OCI-LY1 (cell line): ENCODE measurements around the gene CDRT4.
"Not testable (repeated sequence)": the region's sequence is repeated elsewhere in the genome, so short reads cannot be mapped to it uniquely, and the experiment has no call there.

Experiments
- H2AFZ ChIP-seq: fragments of 200-600 bp; sonication (generic), shearing (Covaris generic); 2 replicates; pipeline ENCODE4 v1.6.0; 2014; ENCODE audit warnings: antibody characterized with exemption, mild to moderate bottlenecking, low read length
- H3F3A ChIP-seq: fragments of 200-600 bp; sonication (generic), shearing (Covaris generic); 2 replicates; pipeline ENCODE4 v1.6.0; 2014; ENCODE audit warnings: mild to moderate bottlenecking, antibody characterized with exemption, low read length, moderate library complexity; ENCODE audit not compliant: insufficient read depth
- H3K27ac ChIP-seq: fragments of 200-600 bp; sonication (generic); 2 replicates; pipeline ENCODE4 v1.5.1; 2014; ENCODE audit warnings: low read length, mixed run types, mild to moderate bottlenecking, low read depth; ENCODE audit not compliant: poor library complexity, severe bottlenecking
- H3K27me3 ChIP-seq: fragments of 200-600 bp; sonication (generic); 2 replicates; pipeline ENCODE4 v1.6.0; 2014; ENCODE audit warnings: antibody characterized with exemption, mild to moderate bottlenecking, low read length, moderate library complexity; ENCODE audit not compliant: insufficient read depth
- H3K36me3 ChIP-seq: fragments of 200-600 bp; sonication (generic); 2 replicates; pipeline ENCODE4 v1.6.1; 2014; ENCODE audit warnings: mild to moderate bottlenecking, antibody characterized with exemption, low read length, moderate library complexity, mixed read lengths; ENCODE audit not compliant: insufficient read depth
- H3K4me1 ChIP-seq: fragments of 200-600 bp; sonication (generic); 2 replicates; pipeline ENCODE4 v1.5.1; 2014; ENCODE audit warnings: mild to moderate bottlenecking, low read length, moderate library complexity; ENCODE audit not compliant: insufficient read depth, severe bottlenecking
- H3K4me2 ChIP-seq: fragments of 200-600 bp; sonication (generic), shearing (Covaris generic); 2 replicates; pipeline ENCODE4 v1.6.1; 2014; ENCODE audit warnings: low read length
- H3K4me3 ChIP-seq: fragments of 200-600 bp; sonication (generic); 2 replicates; pipeline ENCODE4 v1.5.1; 2014; ENCODE audit warnings: low read length, low read depth, mild to moderate bottlenecking, mixed read lengths; ENCODE audit not compliant: poor library complexity, severe bottlenecking
- H3K79me2 ChIP-seq: fragments of 200-600 bp; shearing (Covaris generic); 2 replicates; pipeline ENCODE4 v1.6.1; 2016; ENCODE audit warnings: mixed run types, low read length, mixed read lengths; ENCODE audit not compliant: insufficient read depth
- H3K9ac ChIP-seq: fragments of 200-600 bp; sonication (generic), shearing (Covaris generic); 2 replicates; pipeline ENCODE4 v1.6.1; 2014; ENCODE audit warnings: mild to moderate bottlenecking, low read length, mixed read lengths
- H3K9me2 ChIP-seq: fragments of 200-600 bp; sonication (generic), shearing (Covaris generic); 2 replicates; pipeline ENCODE4 v1.6.1; 2014; ENCODE audit warnings: low read depth, mild to moderate bottlenecking, low read length, mixed read lengths
- H3K9me3 ChIP-seq: fragments of 200-600 bp; shearing (Covaris generic); 2 replicates; pipeline ENCODE4 v1.6.1; 2014; ENCODE audit warnings: low read length, mixed read lengths
- H4K20me1 ChIP-seq: fragments of 200-600 bp; sonication (generic), shearing (Covaris generic); 2 replicates; pipeline ENCODE4 v1.6.0; 2016; ENCODE audit warnings: mild to moderate bottlenecking, low read length; ENCODE audit not compliant: insufficient read depth
- EZH2 ChIP-seq: fragments of 200-600 bp; sonication (generic), shearing (Covaris generic); IDR thresholded peaks from 2 replicates; pipeline ENCODE4 v1.8.0; 2017; ENCODE audit warnings: borderline replicate concordance, mixed run types, mild to moderate bottlenecking, antibody characterized with exemption, low read length, moderate library complexity, mixed read lengths
- TF ChIP-seq, protein P1 (sequence below): fragments of 200-600 bp; sonication (generic), shearing (Covaris generic); IDR thresholded peaks from 2 replicates; pipeline ENCODE4 v1.5.1; 2017; ENCODE audit warnings: mild to moderate bottlenecking, antibody characterized with exemption, low read length, moderate library complexity, mixed read lengths

CDRT4 gene

DNA sequence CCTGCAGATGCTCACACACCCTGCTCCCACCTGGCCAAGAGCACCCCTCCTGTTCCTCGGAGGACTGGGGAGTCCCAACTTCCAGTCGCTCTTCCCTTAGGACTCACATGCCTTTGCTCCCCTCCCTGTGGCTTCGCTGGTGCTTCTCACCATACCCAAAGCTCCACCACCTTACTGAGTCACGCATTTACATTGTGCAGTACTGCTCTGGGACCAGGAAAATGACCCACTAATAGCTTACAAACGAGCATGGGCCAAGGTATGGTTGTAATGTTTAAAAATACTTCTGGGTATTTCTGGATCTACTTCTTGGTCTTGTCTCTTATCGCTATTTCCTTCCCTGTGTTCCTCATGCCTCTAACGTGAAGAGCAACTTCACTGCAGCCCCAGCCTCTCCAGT is 41.0 kb upstream of the CDRT4 start:
- Histone ChIP-seq H3K9me3 (no peaks in the 10 kb centered on the region), H3K4me1 (no peaks in the 10 kb centered on the region), H3K4me2 (no peak overlapping the region), H2AFZ (no peak overlapping the region), H3K4me3 (no peak overlapping the region), H3K36me3 (no peaks in the 10 kb centered on the region), H3K9me2 (no peaks in the 10 kb centered on the region), H3K79me2 (no peaks in the 10 kb centered on the region), H3K27me3 (no peaks in the 10 kb centered on the region), H3K9ac (no peak overlapping the region), H3F3A (no peaks in the 10 kb centered on the region; the same call in 1 of the 2 replicates), H3K27ac (no peak overlapping the region), H4K20me1 (no peaks in the 10 kb centered on the region)
- TF ChIP-seq EZH2, result no peak

DNA sequence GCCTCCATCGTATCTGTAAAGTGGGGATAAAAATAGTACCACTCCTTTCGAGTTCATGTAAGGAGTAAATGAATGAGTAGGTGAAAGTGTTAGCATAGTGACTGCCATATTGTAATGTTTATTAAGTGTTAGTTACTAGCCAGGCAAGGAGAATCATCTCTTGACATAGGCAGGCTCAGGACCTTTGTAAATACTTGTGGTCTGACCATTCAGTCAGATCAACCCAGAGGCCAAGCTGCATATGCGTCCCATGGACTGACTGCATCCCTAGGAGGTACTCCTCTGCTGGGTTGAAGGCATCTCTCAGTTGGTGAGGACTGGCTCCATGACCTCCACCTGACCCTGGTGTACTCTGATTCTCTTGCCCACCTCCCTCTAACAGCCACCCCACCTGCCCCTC is 40.5 kb upstream of the CDRT4 start:
- H2AFZ ChIP-seq, result no peak overlapping the region
- no peak for TF ChIP-seq EZH2
- TF ChIP-seq, protein P1, sequence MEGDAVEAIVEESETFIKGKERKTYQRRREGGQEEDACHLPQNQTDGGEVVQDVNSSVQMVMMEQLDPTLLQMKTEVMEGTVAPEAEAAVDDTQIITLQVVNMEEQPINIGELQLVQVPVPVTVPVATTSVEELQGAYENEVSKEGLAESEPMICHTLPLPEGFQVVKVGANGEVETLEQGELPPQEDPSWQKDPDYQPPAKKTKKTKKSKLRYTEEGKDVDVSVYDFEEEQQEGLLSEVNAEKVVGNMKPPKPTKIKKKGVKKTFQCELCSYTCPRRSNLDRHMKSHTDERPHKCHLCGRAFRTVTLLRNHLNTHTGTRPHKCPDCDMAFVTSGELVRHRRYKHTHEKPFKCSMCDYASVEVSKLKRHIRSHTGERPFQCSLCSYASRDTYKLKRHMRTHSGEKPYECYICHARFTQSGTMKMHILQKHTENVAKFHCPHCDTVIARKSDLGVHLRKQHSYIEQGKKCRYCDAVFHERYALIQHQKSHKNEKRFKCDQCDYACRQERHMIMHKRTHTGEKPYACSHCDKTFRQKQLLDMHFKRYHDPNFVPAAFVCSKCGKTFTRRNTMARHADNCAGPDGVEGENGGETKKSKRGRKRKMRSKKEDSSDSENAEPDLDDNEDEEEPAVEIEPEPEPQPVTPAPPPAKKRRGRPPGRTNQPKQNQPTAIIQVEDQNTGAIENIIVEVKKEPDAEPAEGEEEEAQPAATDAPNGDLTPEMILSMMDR, result no peak

DNA sequence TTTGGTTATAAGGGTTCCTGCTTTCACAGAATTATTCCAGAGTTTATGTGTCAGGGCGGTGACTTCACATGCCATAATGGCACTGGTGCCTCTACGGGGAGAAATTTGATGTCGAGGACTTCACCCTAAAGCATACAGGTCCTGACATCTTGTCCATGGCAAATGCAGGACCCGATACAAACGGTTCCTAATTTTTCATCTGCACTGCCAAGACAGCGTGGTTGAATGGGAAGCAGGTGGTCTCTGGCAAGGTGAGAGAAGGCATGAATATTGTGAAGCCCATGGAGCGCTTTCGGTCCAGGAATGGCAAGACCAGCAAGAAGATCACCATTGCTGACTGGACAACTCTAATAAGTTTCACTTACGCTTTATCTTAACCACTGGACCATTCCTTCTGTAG is 39.6 kb upstream of the CDRT4 start:
- no peaks in the 10 kb centered on the region for H4K20me1 ChIP-seq
- no peaks in the 10 kb centered on the region for H3K9me3 ChIP-seq
- no peak overlapping the region for H3K4me3 ChIP-seq
- H3K27ac ChIP-seq, result no peak overlapping the region
- no peaks in the 10 kb centered on the region for H3K36me3 ChIP-seq
- H3F3A ChIP-seq, result no peaks in the 10 kb centered on the region; the same call in 1 of the 2 replicates
- TF ChIP-seq, protein P1, result no peak
- TF ChIP-seq EZH2, result no peak
- no peak overlapping the region for H3K9ac ChIP-seq
- no peaks in the 10 kb centered on the region for H3K9me2 ChIP-seq
- no peak overlapping the region for H3K4me2 ChIP-seq
- no peaks in the 10 kb centered on the region for H3K79me2 ChIP-seq
- peaks cover 11% of the 10 kb centered on the region for H3K4me1 ChIP-seq
- no peak overlapping the region for H2AFZ ChIP-seq
- H3K27me3 ChIP-seq, result no peaks in the 10 kb centered on the region

More for the DNA sequence above, 40.5 kb upstream of the CDRT4 start:
- Histone ChIP-seq H3K9ac (no peak overlapping the region), H3K36me3 (no peaks in the 10 kb centered on the region), H3K4me3 (no peak overlapping the region), H3K79me2 (no peaks in the 10 kb centered on the region), H3F3A (no peaks in the 10 kb centered on the region; the same call in 1 of the 2 replicates), H3K4me1 (peaks cover 5% of the 10 kb centered on the region), H4K20me1 (no peaks in the 10 kb centered on the region), H3K27me3 (no peaks in the 10 kb centered on the region), H3K4me2 (no peak overlapping the region), H3K27ac (no peak overlapping the region), H3K9me3 (no peaks in the 10 kb centered on the region), H3K9me2 (no peaks in the 10 kb centered on the region)

DNA sequence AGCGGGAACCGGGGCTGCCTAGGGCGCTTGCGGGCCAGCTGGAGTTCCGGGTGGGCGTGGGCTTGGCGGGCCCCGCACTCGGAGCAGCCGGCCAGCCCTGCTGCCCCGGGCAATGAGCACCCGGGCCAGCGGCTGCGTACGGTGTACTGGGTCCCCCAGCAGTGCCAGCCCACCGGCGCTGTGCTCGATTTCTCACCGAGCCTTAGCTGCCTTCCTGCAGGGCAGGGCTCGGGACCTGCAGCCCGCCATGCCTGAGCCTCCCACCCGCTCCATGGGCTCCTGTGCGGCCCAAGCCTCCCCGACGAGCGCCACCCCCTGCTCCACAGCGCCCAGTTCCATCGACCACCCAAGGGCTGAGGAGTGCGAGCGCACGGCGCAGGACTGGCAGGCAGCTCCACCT is 38.3 kb upstream of the CDRT4 start:
- not testable (repeated sequence) for H3K27ac ChIP-seq, H3K4me2 ChIP-seq, H3K9me3 ChIP-seq, H4K20me1 ChIP-seq, H3F3A ChIP-seq, H3K9ac ChIP-seq, H3K79me2 ChIP-seq, H2AFZ ChIP-seq, H3K4me3 ChIP-seq, H3K27me3 ChIP-seq, H3K36me3 ChIP-seq, H3K9me2 ChIP-seq
- peaks cover 11% of the 10 kb centered on the region for H3K4me1 ChIP-seq
